ENCODE data around the gene KCTD12. TPM values are rescaled to one million over a fixed set of nuclear protein-coding genes. Genes with fewer than 3 reads are reported as not detected.
"Not testable (repeated sequence)": the region's sequence is repeated elsewhere in the genome, so short reads cannot be mapped to it uniquely, and the experiment has no call there.

KCTD12 gene
- total RNA-seq, 1 donor from 2014 or later, result 7.4 TPM

GRCh38 chr13:76928456-76928855 lies 42.3 kb upstream of the KCTD12 start:
- H3K27ac Mint-ChIP-seq (ENCODE audit: unreplicated experiment), result peak overlapping the region; percentile 36
- no peak overlapping the region for H3K4me3 Mint-ChIP-seq
- no peaks in the 10 kb centered on the region for H3K27me3 Mint-ChIP-seq (ENCODE audit: low read depth)
- no peaks in the 10 kb centered on the region for H3K36me3 Mint-ChIP-seq (ENCODE audit: low read depth)
- peaks cover 2% of the 10 kb centered on the region for H3K9me3 Mint-ChIP-seq
- no peak for DNase-seq (ENCODE audit: low read depth, low spot score)
- no peak for TF ChIP-seq CTCF (conservative IDR thresholded peaks at IDR 0.05)
- peaks cover 4% of the 10 kb centered on the region for H3K4me1 Mint-ChIP-seq

DNA sequence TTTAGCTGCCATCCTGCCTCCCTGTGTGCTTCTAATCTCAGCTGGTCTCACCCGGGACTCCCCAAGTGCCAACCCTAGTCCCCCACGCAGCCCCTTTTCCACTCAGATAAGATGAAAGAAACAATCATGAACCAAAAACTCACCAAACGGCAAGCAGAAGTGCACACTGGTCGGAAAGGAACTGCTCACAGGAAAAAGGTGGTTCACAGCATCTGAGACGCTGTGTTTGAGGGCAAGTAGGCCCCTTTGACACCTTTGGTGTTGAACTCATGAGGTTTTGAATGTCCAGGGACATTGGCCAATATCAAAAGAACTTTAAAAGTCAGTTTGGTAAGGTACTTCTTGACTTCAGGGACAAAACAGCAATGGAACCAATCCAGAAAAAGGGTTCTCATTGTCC lies 41.8 kb upstream of the KCTD12 start:
- Mint-ChIP-seq H3K36me3 (ENCODE audit: low read depth) (no peaks in the 10 kb centered on the region), H3K27me3 (ENCODE audit: low read depth) (no peaks in the 10 kb centered on the region), H3K4me1 (peaks cover 4% of the 10 kb centered on the region), H3K27ac (ENCODE audit: unreplicated experiment) (no peak overlapping the region), H3K4me3 (no peak overlapping the region), H3K9me3 (peaks cover 2% of the 10 kb centered on the region)
- DNase-seq (ENCODE audit: low read depth, low spot score), result no peak
- no peak for TF ChIP-seq CTCF (conservative IDR thresholded peaks at IDR 0.05)

DNA sequence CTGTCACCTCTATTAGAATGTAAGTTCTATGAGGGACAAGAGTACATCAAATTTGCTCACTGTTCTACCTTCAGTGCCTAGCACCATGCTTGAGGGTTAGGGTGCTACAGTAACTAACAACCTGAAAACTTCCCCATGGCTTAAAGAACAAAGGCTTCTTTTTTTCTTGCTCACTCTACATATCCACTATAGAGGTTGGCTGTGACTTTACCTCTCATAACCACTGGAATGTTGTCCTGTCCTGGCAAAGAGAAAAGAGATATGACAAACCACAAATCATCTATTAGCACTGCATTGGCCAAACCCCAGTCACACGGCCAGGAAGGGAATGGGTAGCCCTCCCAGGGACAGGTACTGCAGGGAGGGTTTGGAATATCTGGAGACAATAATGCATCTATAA lies 38.9 kb upstream of the KCTD12 start:
- Mint-ChIP-seq H3K27me3 (ENCODE audit: low read depth) (no peaks in the 10 kb centered on the region), H3K27ac (ENCODE audit: unreplicated experiment) (no peak overlapping the region), H3K9me3 (peaks cover 5% of the 10 kb centered on the region), H3K4me3 (no peak overlapping the region), H3K4me1 (peaks cover 4% of the 10 kb centered on the region), H3K36me3 (ENCODE audit: low read depth) (no peaks in the 10 kb centered on the region)
- DNase-seq (ENCODE audit: low read depth, low spot score), result no peak
- no peak for TF ChIP-seq CTCF (conservative IDR thresholded peaks at IDR 0.05)

GRCh38 chr13:76921516-76921915 lies 35.3 kb upstream of the KCTD12 start:
- peaks cover 13% of the 10 kb centered on the region for H3K9me3 Mint-ChIP-seq
- H3K27ac Mint-ChIP-seq (ENCODE audit: unreplicated experiment), result no peak overlapping the region
- no peak for DNase-seq (ENCODE audit: low read depth, low spot score)
- H3K36me3 Mint-ChIP-seq (ENCODE audit: low read depth), result no peaks in the 10 kb centered on the region
- H3K27me3 Mint-ChIP-seq (ENCODE audit: low read depth), result no peaks in the 10 kb centered on the region
- TF ChIP-seq CTCF (conservative IDR thresholded peaks at IDR 0.05), result no peak
- H3K4me1 Mint-ChIP-seq, result peaks cover 4% of the 10 kb centered on the region
- no peak overlapping the region for H3K4me3 Mint-ChIP-seq

- H3K9me3 Mint-ChIP-seq, result peaks cover 17% of the 10 kb centered on the region
- not testable (repeated sequence) for H3K36me3 Mint-ChIP-seq (ENCODE audit: low read depth); H3K27me3 Mint-ChIP-seq (ENCODE audit: low read depth); DNase-seq (ENCODE audit: low read depth, low spot score); H3K27ac Mint-ChIP-seq (ENCODE audit: unreplicated experiment); H3K4me3 Mint-ChIP-seq; H3K4me1 Mint-ChIP-seq
Observed at GRCh38 chr13:76917755-76918481, 31.7 kb upstream of the KCTD12 start.

- Mint-ChIP-seq H3K4me1 (no peaks in the 10 kb centered on the region), H3K27ac (ENCODE audit: unreplicated experiment) (no peak overlapping the region), H3K27me3 (ENCODE audit: low read depth) (no peaks in the 10 kb centered on the region), H3K36me3 (ENCODE audit: low read depth) (no peaks in the 10 kb centered on the region), H3K4me3 (no peak overlapping the region), H3K9me3 (peaks cover 17% of the 10 kb centered on the region)
- no peak for TF ChIP-seq CTCF (conservative IDR thresholded peaks at IDR 0.05)
- DNase-seq (ENCODE audit: low read depth, low spot score), result no peak
Observed at GRCh38 chr13:76917095-76917494, 30.9 kb upstream of the KCTD12 start.
